Muscle of arm (tissue), 12 donors: ENCODE measurements around the gene PFDN4. TPM values are rescaled to one million over a fixed set of nuclear protein-coding genes. Genes with fewer than 3 reads are reported as not detected.
"Not testable (repeated sequence)": the region's sequence is repeated elsewhere in the genome, so short reads cannot be mapped to it uniquely, and the experiment has no call there.

Source experiments
- DNase-seq: peaks from one replicate; pipeline ENCODE4 v3.0.0-alpha.2; 2013
- polyA plus RNA-seq, 12 donors: library from polyadenylated mRNA; unstranded; fragments of 120-200 nt; gene quantifications; one replicate each; pipeline ENCODE4 v1.2.1, GENCODE V29; 2013; ENCODE audit not compliant: insufficient read length in 12 of 12

The PFDN4 gene
- polyA plus RNA-seq, 12 donors = 53.1 to 77.5 (median 64.4) TPM; not detected in 1

DNA sequence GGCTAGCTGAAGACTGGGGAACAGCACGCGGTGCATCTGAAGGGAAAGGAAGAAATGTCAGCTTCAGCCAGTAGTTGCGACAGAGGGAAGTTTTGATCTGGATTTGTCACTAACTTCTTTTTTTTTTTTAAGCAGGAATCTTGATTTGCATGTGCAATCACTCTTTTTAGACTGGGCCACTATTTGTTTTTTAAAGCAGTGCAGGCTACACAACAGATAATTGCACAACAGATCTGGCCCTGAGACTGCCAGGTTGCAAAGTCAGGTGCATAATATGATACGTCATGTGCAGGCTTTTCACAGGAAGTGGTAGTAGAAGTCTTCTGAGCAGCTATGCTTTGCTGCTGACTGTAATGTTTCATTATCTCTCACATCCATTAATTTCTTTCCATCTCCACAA lies 13.5 kb downstream of the PFDN4 start:
- no peak for DNase-seq

- DNase-seq = no peak
These were observed 14.4 kb downstream of the PFDN4 start for GRCh38 chr20:54221996-54222890.

GRCh38 chr20:54223285-54223684 lies 15.4 kb downstream of the PFDN4 start:
- DNase-seq = no peak

DNA sequence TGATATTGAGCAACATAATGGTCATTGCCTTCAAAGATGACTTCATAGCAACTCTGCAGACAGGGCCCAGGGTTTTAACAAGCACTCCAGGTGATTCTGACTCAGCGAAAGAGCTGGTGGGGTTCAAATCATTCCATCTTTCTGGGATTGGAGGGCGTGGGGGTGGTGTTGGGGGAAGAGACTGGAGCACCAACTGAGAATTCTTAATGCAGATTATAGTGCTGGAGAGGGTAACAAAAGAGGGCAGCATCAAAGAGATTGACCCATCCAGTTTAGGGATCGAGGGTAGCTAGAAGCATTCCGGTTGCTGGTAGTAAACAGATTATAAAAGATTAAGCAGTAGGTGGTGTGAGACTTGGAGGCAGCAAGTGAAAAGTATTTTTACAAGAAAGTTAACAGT lies 15.9 kb downstream of the PFDN4 start:
- no peak for DNase-seq

DNA sequence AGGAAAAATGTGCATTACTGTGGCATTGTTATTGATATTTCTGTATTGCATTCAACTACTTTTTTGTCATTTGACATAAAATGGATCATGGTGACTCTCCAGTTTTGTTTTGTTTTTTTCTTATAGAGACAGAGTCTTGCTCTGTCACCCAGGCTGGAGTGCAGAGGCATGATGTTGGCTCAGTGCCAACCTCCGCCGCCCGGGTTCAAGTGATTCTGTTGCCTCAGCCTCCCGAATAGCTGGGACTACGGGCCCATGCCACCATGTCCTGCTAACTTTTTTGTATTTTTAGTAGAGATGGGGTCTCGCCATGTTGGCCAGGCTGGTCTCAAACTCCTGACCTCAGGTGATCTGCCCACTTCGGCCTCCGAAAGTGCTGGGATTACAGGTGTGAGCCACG lies 16.8 kb downstream of the PFDN4 start:
- not testable (repeated sequence) for DNase-seq

DNA sequence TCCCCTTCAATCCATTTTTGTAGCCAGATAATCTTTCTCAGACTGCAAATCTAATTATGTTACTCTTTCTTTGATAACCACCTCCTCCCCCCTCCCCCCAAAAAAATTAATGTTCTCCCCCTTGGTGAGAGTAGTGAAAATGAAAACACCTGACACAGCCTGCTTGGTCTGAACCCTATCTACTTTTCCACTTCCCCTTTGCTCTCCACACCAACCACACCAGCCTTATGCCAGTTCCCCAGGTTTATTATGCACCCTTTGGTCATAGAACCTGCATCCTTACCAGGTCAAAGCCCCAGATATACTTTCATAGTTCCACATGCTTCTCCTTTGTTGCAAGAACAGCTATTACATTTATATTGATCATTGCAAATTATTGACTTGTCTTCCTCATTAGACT lies 19.4 kb downstream of the PFDN4 start:
- no peak for DNase-seq

- DNase-seq = no peak
These were observed 19.9 kb downstream of the PFDN4 start for GRCh38 chr20:54227751-54228150.

DNA sequence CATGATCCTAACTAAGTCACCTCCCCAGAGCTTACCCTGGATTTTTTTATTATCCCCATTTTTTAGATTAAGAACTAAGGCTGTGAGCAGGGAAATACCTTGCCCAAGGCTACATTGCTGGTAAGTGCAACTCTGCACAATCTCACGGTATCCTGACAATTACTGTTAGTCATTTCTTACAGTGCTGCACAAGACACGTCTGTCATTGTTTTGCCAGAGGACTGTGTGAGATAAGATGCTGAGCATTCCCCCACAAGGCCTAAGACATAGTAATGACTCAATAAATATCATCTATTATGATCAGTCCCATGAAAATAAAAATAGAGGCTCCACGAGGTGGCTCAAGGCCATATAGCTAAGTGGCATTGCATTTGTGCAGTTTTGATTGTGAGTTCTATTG lies 21.0 kb downstream of the PFDN4 start:
- no peak for DNase-seq

DNA sequence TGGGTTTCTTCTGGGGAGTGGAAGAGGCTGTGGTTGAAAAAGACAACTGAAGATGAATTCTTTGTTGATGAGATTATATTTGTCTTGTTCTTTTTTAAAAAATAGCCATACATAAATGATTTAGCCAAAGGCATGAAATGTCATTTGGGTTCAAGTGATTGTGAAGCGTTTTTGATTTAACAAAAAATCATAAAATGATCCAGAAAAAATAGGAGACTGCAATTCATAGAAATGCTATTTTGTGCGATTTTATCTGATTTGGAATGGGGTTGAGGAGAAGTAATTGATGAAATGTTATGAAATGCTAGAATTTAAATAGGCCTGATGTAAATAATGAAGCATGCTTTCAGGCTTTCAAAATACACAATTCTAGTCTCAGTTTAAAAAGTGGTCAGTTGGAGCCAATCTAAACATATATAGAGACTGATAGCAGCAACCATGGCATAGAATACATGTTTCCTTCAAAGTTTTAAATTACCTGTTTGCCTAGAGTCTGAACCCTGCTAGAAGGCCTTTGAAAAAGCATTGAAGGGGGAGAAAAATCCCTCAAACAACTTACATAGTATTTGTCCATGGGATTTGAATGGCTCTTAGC lies 21.8 kb downstream of the PFDN4 start:
- DNase-seq = no peak

DNA sequence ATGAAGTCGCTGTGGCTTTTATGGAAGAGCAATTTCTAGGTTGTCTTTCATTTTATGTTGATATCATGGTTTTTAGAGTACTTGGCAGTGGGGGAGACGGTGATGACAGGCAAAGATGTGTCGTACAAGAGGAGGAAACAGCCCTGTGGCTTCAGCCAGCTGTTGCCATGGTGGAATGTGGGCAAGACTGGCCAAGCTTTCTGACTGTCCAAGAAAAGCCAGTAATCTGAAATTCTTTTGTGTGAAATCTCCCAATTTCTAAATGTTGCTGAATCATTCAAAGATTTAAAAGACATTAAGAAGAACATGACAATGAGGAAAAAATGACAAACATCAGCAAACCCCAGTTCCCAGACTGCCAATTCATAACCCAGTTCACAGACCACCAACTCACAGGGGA lies 23.1 kb downstream of the PFDN4 start:
- DNase-seq = no peak

DNA sequence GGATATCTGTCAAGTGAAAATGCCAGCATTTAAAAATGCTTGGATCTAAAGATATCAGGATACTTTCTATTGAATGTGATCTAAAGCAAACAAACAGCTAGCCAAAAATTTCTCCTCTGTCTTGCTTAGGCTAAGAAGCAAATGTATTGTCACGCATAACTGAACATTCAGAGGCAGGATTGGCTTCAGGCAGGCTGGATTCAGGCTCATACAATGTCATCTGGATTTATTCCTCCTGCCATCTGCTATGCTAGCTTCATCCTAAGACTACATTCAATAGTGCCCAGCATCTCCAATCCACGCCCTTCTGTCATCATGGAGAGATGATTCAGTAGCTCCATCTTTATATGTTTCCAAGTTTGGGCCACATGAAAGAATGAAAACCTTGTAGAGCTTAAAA lies 27.1 kb downstream of the PFDN4 start:
- no peak for DNase-seq

GRCh38 chr20:54237116-54237943 lies 29.4 kb downstream of the PFDN4 start:
- DNase-seq = no peak

DNA sequence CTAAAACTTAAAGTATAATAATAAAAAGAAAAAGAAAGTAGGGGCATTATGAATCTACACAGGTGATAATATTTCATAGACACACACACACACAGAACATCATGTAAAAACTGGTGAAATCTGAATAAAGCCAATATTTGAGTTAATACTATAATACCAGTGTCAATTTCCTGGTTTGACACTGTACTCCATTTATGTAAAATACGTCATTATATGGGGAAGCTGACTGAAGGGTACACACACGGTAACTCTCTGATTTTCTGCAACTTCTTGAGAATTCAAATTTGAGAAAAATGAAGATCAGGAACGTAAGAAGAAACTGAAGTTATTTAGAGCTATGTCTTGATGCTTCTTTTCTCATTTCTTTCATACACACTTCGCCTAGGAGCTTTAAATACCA lies 36.2 kb downstream of the PFDN4 start:
- no peak for DNase-seq

GRCh38 chr20:54248705-54249104 lies 40.8 kb downstream of the PFDN4 start:
- DNase-seq = not testable (repeated sequence)

DNA sequence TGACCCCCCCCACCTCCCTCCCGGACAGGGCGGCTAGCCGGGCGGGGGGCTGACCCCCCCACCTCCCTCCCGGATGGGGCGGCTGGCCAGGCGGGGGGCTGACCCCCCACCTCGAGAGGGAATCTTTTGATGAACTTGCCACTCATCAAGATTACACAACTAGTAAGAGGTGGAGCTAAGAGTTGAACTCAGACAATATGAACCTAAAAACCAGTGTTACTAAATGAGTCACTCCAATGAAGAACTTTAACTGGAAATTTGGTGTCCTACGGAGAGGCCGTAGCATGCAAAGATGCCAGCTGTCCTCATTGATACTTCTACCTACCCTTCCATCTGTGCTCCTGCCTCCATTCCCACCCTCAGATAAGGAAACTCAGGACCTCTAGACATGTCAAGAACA lies 42.8 kb downstream of the PFDN4 start:
- no peak for DNase-seq

DNA sequence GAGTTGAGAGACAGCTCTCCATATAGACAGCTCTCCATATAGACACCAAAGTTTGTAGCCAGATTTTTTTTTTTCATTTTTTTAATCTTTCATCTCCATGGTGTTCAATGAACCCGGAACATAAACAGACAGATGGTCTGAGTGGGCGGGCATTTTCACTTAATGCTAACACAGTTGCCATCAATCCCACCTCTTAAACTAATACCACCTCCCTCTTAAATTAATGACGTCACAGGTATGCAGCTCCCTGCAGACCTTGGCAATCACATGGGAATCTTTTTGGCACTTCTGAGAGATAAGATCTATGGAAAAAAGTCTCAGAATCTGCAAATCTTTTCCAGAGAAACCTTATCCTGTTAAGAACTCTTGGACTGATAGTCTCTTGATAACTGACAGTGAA lies 43.2 kb downstream of the PFDN4 start:
- DNase-seq = no peak

DNA sequence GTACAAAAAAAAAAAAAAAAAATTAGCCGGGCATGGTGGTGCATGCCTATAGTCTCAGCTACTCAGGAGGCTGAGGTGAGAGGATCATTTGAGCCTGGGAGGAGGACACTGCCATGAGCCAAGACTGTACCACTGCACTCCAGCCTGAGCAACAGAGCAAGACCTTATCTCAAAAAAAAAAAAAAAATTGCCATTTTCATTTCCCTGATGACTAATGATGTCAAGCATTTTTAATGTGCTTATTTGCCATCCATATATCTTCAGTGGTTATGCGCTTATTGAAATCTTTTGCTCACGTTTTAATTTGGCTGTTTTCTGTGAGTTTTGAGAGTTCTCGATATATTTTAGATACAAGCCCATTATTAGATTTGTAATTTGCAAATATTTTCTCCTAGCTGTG lies 46.7 kb downstream of the PFDN4 start:
- DNase-seq = no peak

DNA sequence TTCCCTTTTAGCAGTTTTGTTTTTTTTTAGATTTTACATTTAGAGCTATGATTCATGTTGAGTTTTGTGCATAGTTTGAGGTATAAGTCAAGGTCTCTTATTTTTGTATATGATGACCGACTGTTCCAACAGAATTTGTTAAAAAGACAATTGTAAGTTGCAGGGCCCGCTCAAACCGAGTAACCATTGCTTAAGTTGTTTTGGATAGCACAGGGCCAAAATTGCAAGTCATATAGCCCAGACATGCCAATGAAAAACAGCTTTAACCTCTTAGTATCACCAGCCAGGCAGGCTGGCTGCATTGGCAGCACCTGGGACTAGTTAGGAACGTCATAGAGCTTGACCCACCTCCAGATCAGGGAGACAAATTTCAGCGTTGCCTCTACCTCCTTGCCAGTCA lies 47.3 kb downstream of the PFDN4 start:
- no peak for DNase-seq

DNA sequence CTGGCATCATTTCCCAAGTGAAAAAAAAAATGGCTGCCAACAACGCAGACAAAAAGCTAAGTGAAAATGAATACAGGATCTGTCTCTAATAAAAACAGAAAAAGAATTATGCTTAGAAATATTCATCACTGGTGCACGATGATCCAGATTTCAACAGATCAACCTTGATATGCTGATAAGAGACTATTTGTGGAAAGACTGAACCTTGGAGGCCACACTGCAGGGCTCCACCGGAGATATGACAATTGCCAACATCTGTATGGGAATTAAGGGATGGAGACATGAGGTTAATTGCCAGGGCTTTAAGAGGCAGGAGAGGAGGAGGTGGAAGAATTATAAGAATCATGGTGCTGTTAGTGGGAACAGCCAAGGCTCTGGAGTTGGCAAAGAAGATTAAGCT lies 48.3 kb downstream of the PFDN4 start:
- DNase-seq = no peak

DNA sequence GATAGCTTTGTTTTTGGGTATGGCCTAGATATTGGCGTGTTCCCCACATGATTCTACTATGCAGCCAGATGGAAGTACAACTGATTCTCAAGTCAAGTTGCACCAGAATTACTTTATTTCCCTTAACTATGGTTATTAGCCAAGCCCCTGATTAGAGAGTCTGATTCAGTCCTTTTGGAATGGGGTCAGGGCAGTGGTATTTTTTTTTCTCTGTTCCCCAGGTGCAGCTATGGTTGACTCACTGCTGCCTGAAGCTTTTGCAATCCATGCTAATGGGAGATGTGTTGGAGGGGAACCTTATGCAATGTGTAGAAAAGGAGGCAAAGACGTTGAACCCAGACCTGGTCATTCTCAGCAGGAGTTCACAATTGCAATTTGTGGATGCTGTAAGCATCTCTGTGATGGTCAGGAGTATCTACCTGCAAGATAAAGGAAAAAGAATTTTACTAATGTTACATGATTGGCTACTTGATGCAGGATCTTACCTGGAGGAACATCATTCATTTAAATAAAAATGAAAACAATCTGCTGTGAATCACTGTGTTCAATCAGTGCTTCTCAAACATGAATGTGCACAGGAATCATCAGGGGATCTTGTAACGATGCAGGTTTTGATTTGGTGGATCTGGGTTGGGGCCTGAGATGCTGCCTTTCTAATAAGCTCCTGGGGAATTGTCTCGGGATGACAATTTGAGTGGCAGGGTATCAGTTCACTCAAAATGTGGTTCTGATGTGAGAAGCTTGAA lies 49.4 kb downstream of the PFDN4 start:
- no peak for DNase-seq

- DNase-seq = no peak
These were observed 52.2 kb downstream of the PFDN4 start for GRCh38 chr20:54260116-54260515.

GRCh38 chr20:54262671-54263070 lies 54.8 kb downstream of the PFDN4 start:
- no peak for DNase-seq
